ENCODE measurements around the gene AWAT1.

DNA sequence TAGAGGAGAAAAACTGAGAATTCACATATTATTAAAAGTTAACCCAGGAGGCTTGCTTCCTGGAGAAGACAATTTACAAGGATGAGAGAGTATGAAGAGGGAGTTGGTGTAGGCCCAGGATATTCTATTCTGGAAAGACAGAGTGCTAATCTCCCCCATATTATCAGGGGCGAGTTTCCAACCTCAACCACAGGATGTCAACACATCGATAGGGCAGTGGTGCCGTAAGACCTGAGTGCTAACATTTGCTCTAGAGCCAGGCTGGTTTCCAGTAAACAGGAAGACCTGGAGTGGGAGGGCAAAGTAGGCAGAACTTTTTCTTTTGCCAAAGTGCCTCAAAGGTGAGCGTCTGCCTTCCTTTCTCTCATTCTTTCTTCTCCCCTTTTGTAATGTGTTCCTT, 2.8 kb upstream of the AWAT1 start:
- TF ChIP-seq, protein P1, sequence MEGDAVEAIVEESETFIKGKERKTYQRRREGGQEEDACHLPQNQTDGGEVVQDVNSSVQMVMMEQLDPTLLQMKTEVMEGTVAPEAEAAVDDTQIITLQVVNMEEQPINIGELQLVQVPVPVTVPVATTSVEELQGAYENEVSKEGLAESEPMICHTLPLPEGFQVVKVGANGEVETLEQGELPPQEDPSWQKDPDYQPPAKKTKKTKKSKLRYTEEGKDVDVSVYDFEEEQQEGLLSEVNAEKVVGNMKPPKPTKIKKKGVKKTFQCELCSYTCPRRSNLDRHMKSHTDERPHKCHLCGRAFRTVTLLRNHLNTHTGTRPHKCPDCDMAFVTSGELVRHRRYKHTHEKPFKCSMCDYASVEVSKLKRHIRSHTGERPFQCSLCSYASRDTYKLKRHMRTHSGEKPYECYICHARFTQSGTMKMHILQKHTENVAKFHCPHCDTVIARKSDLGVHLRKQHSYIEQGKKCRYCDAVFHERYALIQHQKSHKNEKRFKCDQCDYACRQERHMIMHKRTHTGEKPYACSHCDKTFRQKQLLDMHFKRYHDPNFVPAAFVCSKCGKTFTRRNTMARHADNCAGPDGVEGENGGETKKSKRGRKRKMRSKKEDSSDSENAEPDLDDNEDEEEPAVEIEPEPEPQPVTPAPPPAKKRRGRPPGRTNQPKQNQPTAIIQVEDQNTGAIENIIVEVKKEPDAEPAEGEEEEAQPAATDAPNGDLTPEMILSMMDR (IDR thresholded peaks at IDR 0.05; ENCODE audit: extremely low read depth in 1 of 2, insufficient read depth in 1 of 2, low read depth in 1 of 2, low read length in 2 of 2), result no peak
- no peak for TF ChIP-seq EZH2 (IDR thresholded peaks at IDR 0.05; ENCODE audit: borderline replicate concordance, low read depth, low read length, severe bottlenecking)
- TF ChIP-seq POLR2AphosphoS5 (IDR thresholded peaks at IDR 0.05; ENCODE audit: insufficient read depth, low read depth, low read length), result no peak
- no peak for TF ChIP-seq MAX (IDR thresholded peaks at IDR 0.05; ENCODE audit: insufficient read depth, insufficient read length)
- no peak for TF ChIP-seq POLR2A (IDR thresholded peaks at IDR 0.05; ENCODE audit: low read depth, low read length)
- TF ChIP-seq MYC (IDR thresholded peaks at IDR 0.05; ENCODE audit: low read depth, low read length), result no peak
- no peak for TF ChIP-seq FOS (IDR thresholded peaks at IDR 0.05; ENCODE audit: borderline replicate concordance, insufficient read depth, low read length)
- no peak for TF ChIP-seq JUN (IDR thresholded peaks at IDR 0.05; ENCODE audit: borderline replicate concordance, insufficient read depth, insufficient read length, low read depth)
